ENCODE results near the gene HECW1. TPM values are rescaled to one million over a fixed set of nuclear protein-coding genes. Genes with fewer than 3 reads are reported as not detected.

HECW1 gene
- total and polyA plus RNA-seq, 2 of the 8 experiments (the other 6 are each of a cell fraction or from before 2014, with no cell fraction given): 2.9 to 12.7 TPM

DNA sequence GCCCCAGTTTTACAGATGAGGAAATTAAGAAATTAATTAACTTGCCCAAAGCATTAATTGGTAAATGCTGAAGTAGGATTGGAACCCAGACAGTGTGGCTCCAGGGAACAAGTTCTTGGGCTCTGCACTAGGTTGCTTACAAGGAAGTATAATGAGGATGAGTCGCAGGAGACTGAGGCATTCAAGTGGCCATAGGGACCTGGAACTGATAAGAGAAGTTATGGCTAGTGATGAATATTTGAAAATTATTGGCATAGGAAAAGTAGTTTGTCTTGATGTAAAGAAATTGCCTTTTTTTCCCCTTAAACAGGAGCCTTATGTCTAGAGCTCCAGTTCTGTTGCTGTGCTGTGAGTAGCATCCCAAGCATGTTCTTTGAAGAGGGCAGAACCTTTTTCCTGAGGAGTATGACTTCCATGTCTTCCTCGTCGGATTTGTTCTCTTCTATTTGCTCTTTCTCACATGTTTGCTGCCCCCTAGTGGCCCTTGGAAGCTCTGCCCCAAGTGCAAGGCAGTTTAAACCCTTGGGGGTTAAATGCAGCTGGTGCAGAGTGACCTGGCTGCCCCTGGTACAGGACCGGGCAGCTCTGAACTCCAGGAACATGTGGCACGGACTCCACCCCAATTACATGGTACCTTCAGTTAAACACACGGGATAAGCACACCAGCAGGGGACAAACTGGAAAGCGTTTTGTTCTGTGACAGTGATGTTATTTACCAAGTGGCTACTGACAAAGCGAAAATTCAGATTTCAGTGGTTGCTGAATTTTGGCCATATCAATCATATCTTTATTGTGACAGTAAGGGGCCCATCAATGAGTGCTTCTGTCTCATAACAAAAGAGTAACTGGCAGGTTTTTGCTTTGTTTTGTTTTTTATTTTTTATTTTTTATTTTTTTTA lies 148.8 kb downstream of the HECW1 start:
- peak; percentile 94 for FAIRE-seq
- no peak overlapping the region for H3K56ac ChIP-seq (replicated peaks; ENCODE audit: insufficient read length, low read depth, low read length)
- POLR2A ChIA-PET (ENCODE audit: partially characterized antibody): interaction anchor here (1.0 to 1.7 kb wide), 2 partner anchors 149 to 153 kb away, joined by 3 to 7 read pairs; partner anchors contain the start of gene HECW1
- H2BK20ac ChIP-seq (ENCODE audit: low read length): peak overlapping the region; percentile 75; the same call in 1 of the 2 replicates
- H2BK5ac ChIP-seq (ENCODE audit: low read depth, low read length): no peak overlapping the region; the same call in 1 of the 2 replicates
- no peaks in the 10 kb centered on the region for H3K79me1 ChIP-seq (ENCODE audit: low read depth, low read length)
- H3K27ac ChIP-seq (ENCODE audit: low read depth, low read length): no peak overlapping the region
- H3K27me3 ChIP-seq (replicated peaks in 1 of 4; ENCODE audit: control insufficient read depth in 3 of 4, extremely low read depth in 1 of 4, insufficient read depth in 3 of 4, low read length in 3 of 4): no peaks in the 10 kb centered on the region
- no peak overlapping the region for H3K23ac ChIP-seq (ENCODE audit: insufficient read length)
- peak overlapping the region; percentile 90; the same call in 1 of the 2 replicates for H2BK15ac ChIP-seq (ENCODE audit: low read length)
- H3K9ac ChIP-seq (replicated peaks in 1 of 4; ENCODE audit: extremely low read depth in 1 of 4, low read depth in 3 of 4, low read length in 3 of 4): no peak overlapping the region
- CTCF ChIA-PET (ENCODE audit: partially characterized antibody): interaction anchor here (0.6 to 5.6 kb wide), 46 partner anchors 8 to 337 kb away, joined by 3 to 40 read pairs (median 4); no protein-coding TSS in a partner anchor
- no peak overlapping the region for H2AK5ac ChIP-seq (ENCODE audit: low read depth, low read length)
- H3K18ac ChIP-seq (ENCODE audit: extremely low read depth, low read length): no peak overlapping the region
- H3K23me2 ChIP-seq (ENCODE audit: low read depth, low read length): no peaks in the 10 kb centered on the region; the same call in 1 of the 2 replicates
- no peak overlapping the region for H3K4me2 ChIP-seq (ENCODE audit: insufficient read depth in 1 of 2, low read depth in 2 of 2, low read length in 2 of 2)
- H2AFZ ChIP-seq (ENCODE audit: low read length): peak overlapping the region; percentile 94
- no peaks in the 10 kb centered on the region; a peak in 1 of 7 replicates for H3K4me1 ChIP-seq (replicated peaks in 1 of 4; ENCODE audit: control insufficient read depth in 3 of 4, insufficient read depth in 4 of 4, low read length in 3 of 4)
- peak overlapping the region; percentile 18; the same call in 1 of the 2 replicates for H2BK12ac ChIP-seq (ENCODE audit: low read depth, low read length)
- peak overlapping the region; percentile 18 for H4K5ac ChIP-seq (ENCODE audit: insufficient read length, low read depth, low read length)
- no peak overlapping the region for H4K8ac ChIP-seq (ENCODE audit: extremely low read depth, insufficient read depth, low read length)
- no peak overlapping the region for H4K91ac ChIP-seq (replicated peaks; ENCODE audit: insufficient read length, low read length)
- peak overlapping the region; percentile 55 for H3K4ac ChIP-seq (replicated peaks; ENCODE audit: insufficient read length, low read depth, low read length)
- H3K36me3 ChIP-seq (ENCODE audit: control insufficient read depth in 2 of 4, insufficient read depth in 4 of 4, low read length in 3 of 4): no peaks in the 10 kb centered on the region
- H2BK120ac ChIP-seq (replicated peaks; ENCODE audit: low read depth, low read length): no peak overlapping the region
- H4K20me1 ChIP-seq (replicated peaks in 1 of 2; ENCODE audit: control insufficient read depth in 1 of 2, insufficient read depth in 2 of 2, low read length in 2 of 2): no peaks in the 10 kb centered on the region
- 0 out of 4 replicates have a peak, but pooled peaks cover 0 to 6% of the 10 kb centered on the region in 2 experiments for H3K9me3 ChIP-seq (ENCODE audit: insufficient read depth in 2 of 2, low read depth in 1 of 2, low read length in 1 of 2)
- no peak overlapping the region for H3K14ac ChIP-seq (ENCODE audit: insufficient read length)
- peak; percentile 72 to 87 for DNase-seq (ENCODE audit: low read depth in 1 of 2, low spot score in 2 of 2)
- no peak overlapping the region for H3K4me3 ChIP-seq (ENCODE audit: extremely low read depth in 1 of 4, insufficient read depth in 2 of 4, low read depth in 3 of 4, low read length in 4 of 4)
- no peaks in the 10 kb centered on the region for H3K79me2 ChIP-seq (ENCODE audit: control insufficient read depth in 1 of 2, insufficient read depth in 2 of 2, low read length in 2 of 2)
- 44% methylated on average over 8 of the region's 8 CpGs; no CpG with 5 or more reads in 1 of the 2 experiments for WGBS, 2 experiments (ENCODE audit: extremely low coverage in 1 of 2, insufficient coverage in 1 of 2, insufficient read length in 1 of 2, insufficient replicate concordance in 2 of 2, low coverage in 1 of 2, low lambda C conversion rate in 2 of 2, missing lambda C conversion rate in 1 of 2)
- TF ChIP-seq EGR1 (IDR thresholded peaks at IDR 0.05; ENCODE audit: borderline replicate concordance, low read depth, low read length) (no peak), TBP (IDR thresholded peaks at IDR 0.05; ENCODE audit: low read depth, low read length) (0 out of 2 replicates have a peak, but pooled peaks have one; percentile 18), NANOG (IDR thresholded peaks at IDR 0.05; ENCODE audit: insufficient read depth, low read depth, low read length, poor library complexity, severe bottlenecking) (no peak), YY1 (IDR thresholded peaks at IDR 0.05; ENCODE audit: low read depth, low read length) (peak; percentile 69; the same call in 1 of the 2 replicates), CREB1 (IDR thresholded peaks at IDR 0.05) (0 out of 2 replicates have a peak, but pooled peaks have one; percentile 18), SP4 (IDR thresholded peaks at IDR 0.05; ENCODE audit: low read length) (0 out of 2 replicates have a peak, but pooled peaks have one; percentile 38)
- TF ChIP-seq, protein P1, sequence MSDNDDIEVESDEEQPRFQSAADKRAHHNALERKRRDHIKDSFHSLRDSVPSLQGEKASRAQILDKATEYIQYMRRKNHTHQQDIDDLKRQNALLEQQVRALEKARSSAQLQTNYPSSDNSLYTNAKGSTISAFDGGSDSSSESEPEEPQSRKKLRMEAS (IDR thresholded peaks at IDR 0.05): peak; percentile 20; the same call in 1 of the 2 replicates
- TF ChIP-seq, protein P2, sequence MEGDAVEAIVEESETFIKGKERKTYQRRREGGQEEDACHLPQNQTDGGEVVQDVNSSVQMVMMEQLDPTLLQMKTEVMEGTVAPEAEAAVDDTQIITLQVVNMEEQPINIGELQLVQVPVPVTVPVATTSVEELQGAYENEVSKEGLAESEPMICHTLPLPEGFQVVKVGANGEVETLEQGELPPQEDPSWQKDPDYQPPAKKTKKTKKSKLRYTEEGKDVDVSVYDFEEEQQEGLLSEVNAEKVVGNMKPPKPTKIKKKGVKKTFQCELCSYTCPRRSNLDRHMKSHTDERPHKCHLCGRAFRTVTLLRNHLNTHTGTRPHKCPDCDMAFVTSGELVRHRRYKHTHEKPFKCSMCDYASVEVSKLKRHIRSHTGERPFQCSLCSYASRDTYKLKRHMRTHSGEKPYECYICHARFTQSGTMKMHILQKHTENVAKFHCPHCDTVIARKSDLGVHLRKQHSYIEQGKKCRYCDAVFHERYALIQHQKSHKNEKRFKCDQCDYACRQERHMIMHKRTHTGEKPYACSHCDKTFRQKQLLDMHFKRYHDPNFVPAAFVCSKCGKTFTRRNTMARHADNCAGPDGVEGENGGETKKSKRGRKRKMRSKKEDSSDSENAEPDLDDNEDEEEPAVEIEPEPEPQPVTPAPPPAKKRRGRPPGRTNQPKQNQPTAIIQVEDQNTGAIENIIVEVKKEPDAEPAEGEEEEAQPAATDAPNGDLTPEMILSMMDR (IDR thresholded peaks at IDR 0.05; ENCODE audit: control extremely low read depth in 1 of 3, insufficient read depth in 1 of 3, low read depth in 1 of 3, low read length in 3 of 3): peak; percentile 70 to 96 (median 88)

All from H1 (cell line).